GM23338 (cell line): ENCODE measurements around the gene B4GALNT4. TPM values are rescaled to one million over a fixed set of nuclear protein-coding genes. Genes with fewer than 3 reads are reported as not detected.

ENCODE experiments used
- ATAC-seq: fragments of 200-7000 bp; cut with Tn5 transposase; 3 replicates; pipeline ENCODE4 v1.9.1; 2020
- DNase-seq: peaks from one replicate; pipeline ENCODE4 v3.0.0-alpha.2; 2015; ENCODE audit warnings: low spot score
- H2AFZ ChIP-seq: fragments of 200-600 bp; sonication (generic); 2 replicates; pipeline ENCODE4 v1.8.0; 2016; ENCODE audit warnings: antibody characterized with exemption, mild to moderate bottlenecking, moderate library complexity
- H3F3A ChIP-seq: fragments of 200-600 bp; sonication (generic); replicated peaks from 2 replicates; pipeline ENCODE4 v1.8.0; 2017; ENCODE audit warnings: antibody characterized with exemption, mixed run types, low read depth
- H3K27ac ChIP-seq: fragments of 200-600 bp; sonication (generic); 2 replicates; pipeline ENCODE4 v1.6.1; 2016; ENCODE audit warnings: low read depth
- H3K27me3 ChIP-seq: fragments of 200-600 bp; sonication (generic); 2 replicates; pipeline ENCODE4 v1.8.0; 2016; ENCODE audit warnings: mild to moderate bottlenecking, mixed run types, moderate library complexity; ENCODE audit not compliant: insufficient read depth
- H3K36me3 ChIP-seq: fragments of 200-600 bp; sonication (generic); 2 replicates; pipeline ENCODE4 v1.8.0; 2016; ENCODE audit warnings: mild to moderate bottlenecking; ENCODE audit not compliant: insufficient read depth
- H3K4me1 ChIP-seq: fragments of 200-600 bp; sonication (generic); 2 replicates; pipeline ENCODE4 v1.8.0; 2016; ENCODE audit warnings: mild to moderate bottlenecking, moderate library complexity; ENCODE audit not compliant: insufficient read depth
- H3K4me2 ChIP-seq: fragments of 200-600 bp; sonication (generic); 2 replicates; pipeline ENCODE4 v1.7.1; 2017; ENCODE audit warnings: mixed run types
- H3K4me3 ChIP-seq: fragments of 200-600 bp; sonication (generic); 2 replicates; pipeline ENCODE4 v1.6.1; 2016; ENCODE audit warnings: mixed run types
- H3K79me2 ChIP-seq: fragments of 200-600 bp; sonication (generic); replicated peaks from 2 replicates; pipeline ENCODE4 v1.8.0; 2017; ENCODE audit warnings: mild to moderate bottlenecking; ENCODE audit not compliant: insufficient read depth
- H3K9me2 ChIP-seq: fragments of 200-600 bp; sonication (generic); 2 replicates; pipeline ENCODE4 v1.8.0; 2017; ENCODE audit not compliant: insufficient read depth
- H4K20me1 ChIP-seq: fragments of 200-600 bp; sonication (generic); replicated peaks from 2 replicates; pipeline ENCODE4 v1.8.0; 2017; ENCODE audit warnings: mild to moderate bottlenecking; ENCODE audit not compliant: insufficient read depth
- H3K27ac Mint-ChIP-seq: 2 replicates; pipeline ENCODE4 v1.8.0; 2020; ENCODE audit warnings: inconsistent platforms, mild to moderate bottlenecking, moderate library complexity, mixed read lengths
- H3K27me3 Mint-ChIP-seq: 3 replicates; pipeline ENCODE4 v1.8.0; 2022; ENCODE audit warnings: low read depth, mild to moderate bottlenecking, moderate library complexity, mixed read lengths, inconsistent platforms; ENCODE audit not compliant: insufficient read depth, poor library complexity
- H3K36me3 Mint-ChIP-seq: 3 replicates; pipeline ENCODE4 v1.8.0; 2021; ENCODE audit warnings: low read depth, mild to moderate bottlenecking, inconsistent platforms, moderate library complexity, mixed read lengths
- H3K4me1 Mint-ChIP-seq: 3 replicates; pipeline ENCODE4 v1.8.0; 2020; ENCODE audit warnings: mild to moderate bottlenecking, inconsistent platforms, mixed read lengths
- H3K4me3 Mint-ChIP-seq: 3 replicates; pipeline ENCODE4 v1.8.0; 2021; ENCODE audit warnings: moderate library complexity, mild to moderate bottlenecking, inconsistent platforms, mixed read lengths
- H3K9me3 Mint-ChIP-seq: 3 replicates; pipeline ENCODE4 v1.8.0; 2020; ENCODE audit warnings: moderate library complexity, mild to moderate bottlenecking, inconsistent platforms, mixed read lengths
- CREB1 ChIP-seq: fragments of 250-450 bp; sonication (Bioruptor Pico); IDR thresholded peaks from 2 replicates; pipeline ENCODE4 v1.5.0; 2020; ENCODE audit warnings: low read depth, mild to moderate bottlenecking, moderate library complexity
- CTCF ChIP-seq, 2 experiments: fragments of 200-600 bp in 1 of 2; sonication (generic) in 1 of 2; conservative IDR thresholded peaks; 2 replicates each; pipeline versions ENCODE4 v1.5.1 to v1.6.1; 2016 to 2017; ENCODE audit warnings: antibody characterized with exemption in 2 of 2, low read depth in 2 of 2, mild to moderate bottlenecking in 2 of 2, moderate library complexity in 1 of 2
- ETS1 ChIP-seq: IDR thresholded peaks from 2 replicates; pipeline ENCODE4 v1.6.1; 2016; ENCODE audit warnings: antibody characterized with exemption
- EZH2 ChIP-seq: fragments of 200-600 bp; sonication (generic); IDR thresholded peaks from one replicate; pipeline ENCODE4 v1.8.0; 2017; ENCODE audit warnings: antibody characterized with exemption, mild to moderate bottlenecking, low read depth; ENCODE audit not compliant: unreplicated experiment
- EZH2phosphoT487 ChIP-seq: fragments of 200-600 bp; sonication (generic); IDR thresholded peaks from one replicate; pipeline ENCODE4 v1.8.1; 2018; ENCODE audit warnings: antibody characterized with exemption; ENCODE audit not compliant: unreplicated experiment
- JUNB ChIP-seq: IDR thresholded peaks from one replicate; pipeline ENCODE4 v1.6.1; 2016; ENCODE audit warnings: antibody characterized with exemption; ENCODE audit not compliant: unreplicated experiment
- NANOG ChIP-seq: IDR thresholded peaks from 2 replicates; pipeline ENCODE4 v1.6.1; 2016; ENCODE audit warnings: antibody characterized with exemption, borderline replicate concordance
- POLR2AphosphoS5 ChIP-seq: IDR thresholded peaks from 2 replicates; pipeline ENCODE4 v1.6.1; 2016; ENCODE audit warnings: antibody characterized with exemption, low read depth
- STAT1 ChIP-seq: IDR thresholded peaks from one replicate; pipeline ENCODE4 v1.6.1; 2016; ENCODE audit warnings: antibody characterized with exemption; ENCODE audit not compliant: unreplicated experiment
- ZNF462 ChIP-seq: fragments of 250-450 bp; sonication (Bioruptor Pico); IDR thresholded peaks from 2 replicates; pipeline ENCODE4 v1.5.0; 2020; ENCODE audit warnings: mild to moderate bottlenecking, moderate library complexity
- polyA plus RNA-seq: library from polyadenylated mRNA; unstranded; fragments of >200 nt; fragmentation: Nextera tagmentation; extraction: Ambion mirVana; gene quantifications from 2 replicates; pipeline ENCODE4 v1.2.1, GENCODE V29; 2016
- total RNA-seq: library from RNA; depleted of rRNA; stranded (reverse); fragments of >200 nt; shearing (Covaris generic); gene quantifications from 2 replicates; pipeline ENCODE4 v1.2.3, GENCODE V29; 2014

B4GALNT4 gene
- total and polyA plus RNA-seq, 2 experiments from 2014 or later, result 49.9 to 92.6 TPM

- Mint-ChIP-seq H3K9me3 (no peaks in the 10 kb centered on the region; the same call in 2 of the 3 replicates), H3K36me3 (no peaks in the 10 kb centered on the region), H3K27ac (no peak overlapping the region), H3K27me3 (peaks cover 11% of the 10 kb centered on the region), H3K4me3 (no peak overlapping the region), H3K4me1 (peaks cover 5% of the 10 kb centered on the region)
- no peak overlapping the region for H3K4me3 ChIP-seq
- no peak overlapping the region for H3K4me2 ChIP-seq
- H3K4me1 ChIP-seq, result no peaks in the 10 kb centered on the region; the same call in 1 of the 2 replicates
- no peak for TF ChIP-seq EZH2
- no peak for TF ChIP-seq EZH2phosphoT487
- TF ChIP-seq CREB1 (CRISPR knock-in tag), result no peak
- TF ChIP-seq ETS1, result no peak
- TF ChIP-seq JUNB, result no peak
- TF ChIP-seq NANOG, result no peak
- no peak for TF ChIP-seq STAT1
- no peak for TF ChIP-seq POLR2AphosphoS5
- TF ChIP-seq ZNF462 (CRISPR knock-in tag), result no peak
- TF ChIP-seq CTCF (conservative IDR thresholded peaks at IDR 0.05; ENCODE audit: low read depth in 2 of 2), result no peak
- DNase-seq, result no peak
- no peak overlapping the region for H3K27ac ChIP-seq
- no peak overlapping the region for H2AFZ ChIP-seq
- H3F3A ChIP-seq, result peaks cover 12% of the 10 kb centered on the region
- peaks cover 6% of the 10 kb centered on the region for H3K27me3 ChIP-seq
- no peaks in the 10 kb centered on the region for H3K79me2 ChIP-seq
- H4K20me1 ChIP-seq, result no peaks in the 10 kb centered on the region
- no peak for ATAC-seq
- H3K36me3 ChIP-seq, result no peaks in the 10 kb centered on the region
- no peaks in the 10 kb centered on the region for H3K9me2 ChIP-seq
Measured at GRCh38 chr11:422249-422656, 53.0 kb downstream of the B4GALNT4 start.
